SU-DHL-6 (cell line): Measurements from ENCODE around the gene FAM120A.

Source experiments
- H2AFZ ChIP-seq: fragments of 200-600 bp; sonication (generic); 2 replicates; pipeline ENCODE4 v1.6.1; 2014; ENCODE audit warnings: low read depth, mild to moderate bottlenecking, moderate library complexity, mixed read lengths, antibody characterized with exemption, low read length; ENCODE audit not compliant: severe bottlenecking
- H3F3A ChIP-seq: fragments of 200-600 bp; shearing (Covaris generic); 2 replicates; pipeline ENCODE4 v1.6.0; 2016; ENCODE audit warnings: antibody characterized with exemption, mild to moderate bottlenecking; ENCODE audit not compliant: insufficient read depth
- H3K27ac ChIP-seq: fragments of 200-600 bp; sonication (generic); 2 replicates; pipeline ENCODE4 v1.5.1; 2016; ENCODE audit warnings: low read depth, mild to moderate bottlenecking, low read length, moderate library complexity, mixed read lengths
- H3K27me3 ChIP-seq: fragments of 200-600 bp; sonication (generic), shearing (Covaris generic); 2 replicates; pipeline ENCODE4 v1.6.0; 2014; ENCODE audit warnings: mild to moderate bottlenecking, low read length
- H3K36me3 ChIP-seq: fragments of 200-600 bp; sonication (generic); 2 replicates; pipeline ENCODE4 v1.6.1; 2014; ENCODE audit warnings: mild to moderate bottlenecking, low read length, mixed read lengths
- H3K4me2 ChIP-seq: fragments of 300-600, 200-600 bp; shearing (Covaris generic), sonication (generic); 2 replicates; pipeline ENCODE4 v1.6.0; 2014; ENCODE audit warnings: low read length, low read depth, mild to moderate bottlenecking; ENCODE audit not compliant: poor library complexity, severe bottlenecking
- H3K4me3 ChIP-seq: fragments of 200-600 bp; sonication (generic); 2 replicates; pipeline ENCODE4 v1.5.1; 2014; ENCODE audit warnings: antibody characterized with exemption, low read length, mild to moderate bottlenecking, mixed read lengths; ENCODE audit not compliant: insufficient read depth, poor library complexity, severe bottlenecking
- H3K79me2 ChIP-seq: fragments of 200-600 bp; sonication (generic); 2 replicates; pipeline ENCODE4 v1.6.1; 2014; ENCODE audit warnings: mild to moderate bottlenecking, low read length, moderate library complexity; ENCODE audit not compliant: insufficient read depth
- H3K9ac ChIP-seq: fragments of 200-600 bp; sonication (generic); 2 replicates; pipeline ENCODE4 v1.7.0; 2014; ENCODE audit warnings: mild to moderate bottlenecking, low read length
- H3K9me2 ChIP-seq: fragments of 200-600 bp; sonication (generic); replicated peaks from 2 replicates; pipeline ENCODE4 v1.6.1; 2014; ENCODE audit warnings: low read length; ENCODE audit not compliant: insufficient read depth
- H3K9me3 ChIP-seq: fragments of 200-600 bp; sonication (generic); 2 replicates; pipeline ENCODE4 v1.6.1; 2014; ENCODE audit warnings: low read length, mixed read lengths; ENCODE audit not compliant: insufficient read depth
- H4K20me1 ChIP-seq: fragments of 200-600 bp; sonication (generic); 2 replicates; pipeline ENCODE4 v1.6.1; 2014; ENCODE audit warnings: low read depth, mild to moderate bottlenecking, antibody characterized with exemption, low read length, moderate library complexity, mixed read lengths
- EZH2phosphoT487 ChIP-seq: fragments of 200-600 bp; sonication (generic), shearing (Covaris generic); conservative IDR thresholded peaks from 2 replicates; pipeline ENCODE4 v1.6.1; 2018; ENCODE audit warnings: mild to moderate bottlenecking, antibody characterized with exemption, low read length, moderate library complexity, mixed read lengths
- TF ChIP-seq, protein P1 (sequence below): fragments of 200-600 bp; sonication (generic); IDR thresholded peaks from one replicate; pipeline ENCODE4 v1.5.1; 2017; ENCODE audit warnings: antibody characterized with exemption, mild to moderate bottlenecking, low read length, moderate library complexity; ENCODE audit not compliant: insufficient read depth, poor library complexity, severe bottlenecking

Gene FAM120A

DNA sequence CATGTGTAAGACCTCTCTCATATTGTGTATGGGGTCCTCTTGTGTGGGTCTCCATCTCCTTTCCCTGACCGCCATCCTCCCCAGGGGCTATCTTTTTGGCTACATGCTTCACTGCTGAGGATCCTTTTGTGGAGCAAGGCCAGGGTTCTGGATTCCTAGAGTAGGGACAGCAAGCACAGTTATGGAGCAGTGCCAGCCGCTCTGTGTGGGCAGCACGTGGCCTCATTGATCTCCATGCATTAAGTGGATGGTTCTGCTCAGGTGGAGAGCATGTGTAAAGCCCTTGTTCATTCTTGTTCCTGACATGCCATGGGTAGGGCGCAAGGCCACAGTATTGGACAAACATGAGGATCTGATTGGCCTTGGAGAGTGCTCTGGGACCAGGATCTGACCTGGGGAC is 133.8 kb downstream of the FAM120A start:
- Histone ChIP-seq H4K20me1 (no peaks in the 10 kb centered on the region), H3K9me2 (no peaks in the 10 kb centered on the region), H3K4me3 (no peak overlapping the region), H2AFZ (no peak overlapping the region), H3K9ac (no peak overlapping the region), H3K27ac (no peak overlapping the region), H3K27me3 (no peaks in the 10 kb centered on the region), H3K4me2 (no peak overlapping the region), H3F3A (no peaks in the 10 kb centered on the region), H3K36me3 (no peaks in the 10 kb centered on the region), H3K79me2 (no peaks in the 10 kb centered on the region), H3K9me3 (no peaks in the 10 kb centered on the region)
- TF ChIP-seq, protein P1, sequence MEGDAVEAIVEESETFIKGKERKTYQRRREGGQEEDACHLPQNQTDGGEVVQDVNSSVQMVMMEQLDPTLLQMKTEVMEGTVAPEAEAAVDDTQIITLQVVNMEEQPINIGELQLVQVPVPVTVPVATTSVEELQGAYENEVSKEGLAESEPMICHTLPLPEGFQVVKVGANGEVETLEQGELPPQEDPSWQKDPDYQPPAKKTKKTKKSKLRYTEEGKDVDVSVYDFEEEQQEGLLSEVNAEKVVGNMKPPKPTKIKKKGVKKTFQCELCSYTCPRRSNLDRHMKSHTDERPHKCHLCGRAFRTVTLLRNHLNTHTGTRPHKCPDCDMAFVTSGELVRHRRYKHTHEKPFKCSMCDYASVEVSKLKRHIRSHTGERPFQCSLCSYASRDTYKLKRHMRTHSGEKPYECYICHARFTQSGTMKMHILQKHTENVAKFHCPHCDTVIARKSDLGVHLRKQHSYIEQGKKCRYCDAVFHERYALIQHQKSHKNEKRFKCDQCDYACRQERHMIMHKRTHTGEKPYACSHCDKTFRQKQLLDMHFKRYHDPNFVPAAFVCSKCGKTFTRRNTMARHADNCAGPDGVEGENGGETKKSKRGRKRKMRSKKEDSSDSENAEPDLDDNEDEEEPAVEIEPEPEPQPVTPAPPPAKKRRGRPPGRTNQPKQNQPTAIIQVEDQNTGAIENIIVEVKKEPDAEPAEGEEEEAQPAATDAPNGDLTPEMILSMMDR, result no peak
- no peak for TF ChIP-seq EZH2phosphoT487

DNA sequence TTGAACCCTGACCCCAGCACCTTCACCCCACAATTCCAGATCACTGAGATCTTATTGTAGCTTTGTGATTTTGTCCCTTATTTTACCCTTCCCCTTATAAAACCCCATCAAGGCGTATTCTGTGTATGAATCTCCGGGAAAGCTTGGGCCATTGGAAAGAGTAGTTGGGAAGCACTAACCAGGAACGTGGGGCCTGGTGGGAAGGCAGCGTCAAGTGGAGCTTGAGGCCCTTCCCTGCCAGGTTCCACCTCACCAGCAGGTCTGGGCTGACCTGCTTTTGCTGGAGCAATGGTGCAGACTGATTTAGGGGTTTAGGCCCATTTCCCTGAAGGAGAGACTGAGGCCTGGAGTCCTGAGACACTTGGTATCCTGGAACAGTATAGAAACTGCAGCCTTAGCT is 134.2 kb downstream of the FAM120A start:
- TF ChIP-seq, protein P1, result no peak
- TF ChIP-seq EZH2phosphoT487, result no peak
- Histone ChIP-seq H4K20me1 (no peaks in the 10 kb centered on the region), H3K79me2 (no peaks in the 10 kb centered on the region)

DNA sequence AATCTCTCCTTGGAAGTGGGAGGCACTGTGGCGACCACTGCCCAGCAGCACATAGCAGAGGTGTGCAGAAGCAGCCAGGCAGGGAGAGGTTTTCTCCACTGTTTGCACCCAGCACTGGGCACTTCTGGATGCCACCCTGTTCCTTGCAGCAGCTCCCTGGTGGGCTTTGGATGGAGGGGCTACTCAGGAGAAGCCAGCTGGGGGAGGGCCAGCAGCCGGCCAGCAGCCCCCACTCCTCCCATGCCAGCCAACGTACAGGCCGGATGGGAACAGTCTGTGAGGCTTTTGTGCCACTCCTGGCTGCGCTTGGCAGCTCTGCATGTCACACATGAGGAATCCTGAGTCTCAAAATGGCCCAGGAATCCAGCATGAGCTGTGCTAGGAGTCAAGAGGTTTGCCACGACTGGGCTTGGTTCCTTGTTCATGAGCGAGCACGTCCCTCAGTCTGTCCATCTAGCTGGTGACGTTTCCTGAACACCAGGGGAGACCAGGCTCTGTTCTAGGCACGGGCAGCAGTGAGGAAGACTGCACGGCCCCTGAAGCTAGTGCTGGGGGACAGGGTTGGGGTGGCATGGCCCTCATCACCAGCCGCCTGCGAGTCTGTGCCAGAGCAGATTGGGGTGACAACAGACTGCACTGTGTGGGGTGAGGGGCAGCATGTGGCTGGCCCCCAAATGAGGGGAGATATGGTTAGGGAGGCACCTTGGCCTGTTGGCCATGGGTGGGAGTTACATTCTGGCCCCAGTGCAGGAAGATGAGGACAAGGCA is 135.0 kb downstream of the FAM120A start:
- Histone ChIP-seq H3K79me2 (no peaks in the 10 kb centered on the region), H3K9me3 (no peaks in the 10 kb centered on the region), H3K4me3 (no peak overlapping the region), H3K27me3 (no peaks in the 10 kb centered on the region), H3K9me2 (no peaks in the 10 kb centered on the region), H3F3A (no peaks in the 10 kb centered on the region), H3K27ac (no peak overlapping the region), H4K20me1 (no peaks in the 10 kb centered on the region), H3K36me3 (no peaks in the 10 kb centered on the region), H2AFZ (no peak overlapping the region), H3K4me2 (no peak overlapping the region), H3K9ac (no peak overlapping the region)
- TF ChIP-seq EZH2phosphoT487, result no peak
- TF ChIP-seq, protein P1, result no peak

More for the DNA sequence above, 134.2 kb downstream of the FAM120A start:
- Histone ChIP-seq H3K4me3 (no peak overlapping the region), H2AFZ (no peak overlapping the region), H3F3A (no peaks in the 10 kb centered on the region), H3K36me3 (no peaks in the 10 kb centered on the region), H3K27ac (no peak overlapping the region), H3K9me2 (no peaks in the 10 kb centered on the region), H3K9ac (no peak overlapping the region), H3K27me3 (no peaks in the 10 kb centered on the region), H3K4me2 (no peak overlapping the region), H3K9me3 (no peaks in the 10 kb centered on the region)
